GM23248 (cell line): Measurements from ENCODE around the gene CNP. TPM values are rescaled to one million over a fixed set of nuclear protein-coding genes. Genes with fewer than 3 reads are reported as not detected.

Experiments used
- DNase-seq: peaks from one replicate; pipeline ENCODE4 v3.0.0-alpha.2; 2015
- H2AFZ ChIP-seq: fragments of 200-600 bp; sonication (generic); 2 replicates; pipeline ENCODE4 v1.6.1; 2016; ENCODE audit warnings: antibody characterized with exemption
- H3F3A ChIP-seq: fragments of 200-600 bp; sonication (generic); 2 replicates; pipeline ENCODE4 v1.6.1; 2016; ENCODE audit warnings: mild to moderate bottlenecking, antibody characterized with exemption, mixed run types; ENCODE audit not compliant: insufficient read depth
- H3K27ac ChIP-seq: fragments of 200-600 bp; sonication (generic); 2 replicates; pipeline ENCODE4 v1.5.1; 2016; ENCODE audit warnings: mild to moderate bottlenecking
- H3K27me3 ChIP-seq: fragments of 200-600 bp; sonication (generic); replicated peaks from 2 replicates; pipeline ENCODE4 v1.6.1; 2016; ENCODE audit warnings: mild to moderate bottlenecking; ENCODE audit not compliant: insufficient read depth
- H3K36me3 ChIP-seq: fragments of 200-600 bp; sonication (generic); 2 replicates; pipeline ENCODE4 v1.6.1; 2016; ENCODE audit warnings: low read depth, mild to moderate bottlenecking
- H3K4me1 ChIP-seq: fragments of 200-600 bp; sonication (generic); 2 replicates; pipeline ENCODE4 v1.6.1; 2016; ENCODE audit warnings: mild to moderate bottlenecking; ENCODE audit not compliant: insufficient read depth
- H3K4me2 ChIP-seq: fragments of 200-600 bp; sonication (generic); one replicate; pipeline ENCODE4 v1.6.1; 2016; ENCODE audit warnings: mild to moderate bottlenecking; ENCODE audit not compliant: unreplicated experiment
- H3K4me3 ChIP-seq: fragments of 200-600 bp; sonication (generic); 2 replicates; pipeline ENCODE4 v1.5.1; 2016; ENCODE audit warnings: mild to moderate bottlenecking
- H3K79me2 ChIP-seq: fragments of 200-600 bp; sonication (generic); 2 replicates; pipeline ENCODE4 v1.6.1; 2016; ENCODE audit warnings: mild to moderate bottlenecking; ENCODE audit not compliant: insufficient read depth
- H3K9ac ChIP-seq: fragments of 200-600 bp; sonication (generic); 2 replicates; pipeline ENCODE4 v1.6.1; 2016; ENCODE audit warnings: mild to moderate bottlenecking
- H3K9me2 ChIP-seq: fragments of 200-600 bp; sonication (generic); 2 replicates; pipeline ENCODE4 v1.6.1; 2016; ENCODE audit warnings: mixed run types, mild to moderate bottlenecking, moderate library complexity; ENCODE audit not compliant: insufficient read depth
- H3K9me3 ChIP-seq: fragments of 200-600 bp; sonication (generic); one replicate; pipeline ENCODE4 v1.6.1; 2017; ENCODE audit warnings: low read depth
- H4K20me1 ChIP-seq: fragments of 200-600 bp; sonication (generic); 2 replicates; pipeline ENCODE4 v1.6.0; 2016; ENCODE audit not compliant: insufficient read depth
- EZH2 ChIP-seq: fragments of 200-600 bp; sonication (generic); IDR thresholded peaks from 2 replicates; pipeline ENCODE4 v1.6.1; 2018; ENCODE audit warnings: antibody characterized with exemption, mild to moderate bottlenecking; ENCODE audit not compliant: insufficient read depth, poor library complexity, severe bottlenecking
- EZH2phosphoT487 ChIP-seq: fragments of 200-600 bp; sonication (generic); IDR thresholded peaks from 2 replicates; pipeline ENCODE4 v1.6.1; 2018; ENCODE audit warnings: antibody characterized with exemption, moderate library complexity, mild to moderate bottlenecking, low read depth; ENCODE audit not compliant: insufficient read depth
- WGBS, 2 experiments: methylation state at CpG; one replicate each; pipeline ENCODE4 v1.1.6; 2015 to 2017; ENCODE audit warnings: low lambda C conversion rate in 2 of 2, low coverage in 1 of 2; ENCODE audit errors: missing lambda C conversion rate in 2 of 2; 5-methylcytosine and 5-hydroxymethylcytosine counted together
- in situ Hi-C: fragments of 300-500 bp; cut with MboI; formaldehyde crosslinking; loops from 2 replicates; pipeline ENCODE4 v1.15.0; 2020
- polyA plus RNA-seq: library from polyadenylated mRNA; unstranded; fragments of >200 nt; fragmentation: Nextera tagmentation; extraction: Ambion mirVana; gene quantifications from 2 replicates; pipeline ENCODE4 v1.2.1, GENCODE V29; 2016
- total RNA-seq: library from RNA; depleted of rRNA; stranded (reverse); fragments of >200 nt; shearing (Covaris generic); gene quantifications from 2 replicates; pipeline ENCODE4 v1.2.3, GENCODE V29; 2014

CNP gene
- total and polyA plus RNA-seq, 2 experiments from 2014 or later: 58.3 to 103 TPM

GRCh38 chr17:42016411-42016831, 49.8 kb downstream of the CNP start:
- H2AFZ ChIP-seq: peak overlapping the region; percentile 77
- in situ Hi-C loops: no loop called here

GRCh38 chr17:42016941-42017865, 50.6 kb downstream of the CNP start, which contains the start of gene DNAJC7:
Gene DNAJC7 (minus strand): TSS chr17:42017439. CDS start chr17:42017416, 23 bp downstream.
- peak within 1 kb of the TSS; percentile 98 for H3K9ac ChIP-seq
- no peaks in the 10 kb centered on the region for H3K36me3 ChIP-seq
- no peaks in the 10 kb centered on the region for H3K27me3 ChIP-seq
- H3K4me1 ChIP-seq: peaks cover 31% of the 10 kb centered on the region
- peak within 1 kb of the TSS; percentile 77 for H2AFZ ChIP-seq
- peak within 1 kb of the TSS; percentile 84 for H3K27ac ChIP-seq
- DNase-seq: peak; percentile 97
- H3K9me3 ChIP-seq: no peaks in the 10 kb centered on the region
- H3K4me2 ChIP-seq: peak within 1 kb of the TSS; percentile 90
- peaks cover 6% of the 10 kb centered on the region; the same call in 1 of the 2 replicates for H3F3A ChIP-seq
- H3K4me3 ChIP-seq: peak within 1 kb of the TSS; percentile 95
- TF ChIP-seq EZH2phosphoT487: no peak
- TF ChIP-seq EZH2: no peak
- H3K9me2 ChIP-seq: no peaks in the 10 kb centered on the region
- no peaks in the 10 kb centered on the region for H4K20me1 ChIP-seq
- WGBS, 2 experiments: 0 to 1% methylated on average over 54 to 68 of the region's 70 CpGs
- in situ Hi-C loops: no loop called here
- H3K79me2 ChIP-seq: peaks cover 80% of the 10 kb centered on the region

More at GRCh38 chr17:42016411-42016831, 49.8 kb downstream of the CNP start:
- Histone ChIP-seq H3K4me2 (peak overlapping the region; percentile 90), H3K4me3 (peak overlapping the region; percentile 95), H3F3A (peaks cover 12% of the 10 kb centered on the region), H3K4me1 (peaks cover 34% of the 10 kb centered on the region), H3K9me2 (no peaks in the 10 kb centered on the region), H3K27ac (peak overlapping the region; percentile 84), H4K20me1 (no peaks in the 10 kb centered on the region), H3K79me2 (peaks cover 82% of the 10 kb centered on the region), H3K9ac (peak overlapping the region; percentile 98), H3K9me3 (no peaks in the 10 kb centered on the region), H3K27me3 (no peaks in the 10 kb centered on the region), H3K36me3 (no peaks in the 10 kb centered on the region)
- DNase-seq: peak; percentile 70
- TF ChIP-seq EZH2phosphoT487 (no peak), EZH2 (no peak)
- WGBS, 2 experiments: 5 to 6% methylated on average over 12 of the region's 12 CpGs

- Histone ChIP-seq H3F3A (peaks cover under 1% of the 10 kb centered on the region; the same call in 1 of the 2 replicates), H3K27ac (peak overlapping the region; percentile 84), H3K4me2 (peak overlapping the region; percentile 90), H3K4me1 (peaks cover 27% of the 10 kb centered on the region), H3K27me3 (no peaks in the 10 kb centered on the region), H3K9me3 (no peaks in the 10 kb centered on the region), H3K79me2 (peaks cover 74% of the 10 kb centered on the region), H4K20me1 (no peaks in the 10 kb centered on the region), H3K9me2 (no peaks in the 10 kb centered on the region), H3K36me3 (no peaks in the 10 kb centered on the region), H2AFZ (peak overlapping the region; percentile 77), H3K4me3 (peak overlapping the region; percentile 95), H3K9ac (peak overlapping the region; percentile 98)
- WGBS, 2 experiments: 12% methylated on average over 11 of the region's 11 CpGs
- DNase-seq: peak; percentile 74
- in situ Hi-C loops: no loop called here
- no peak for TF ChIP-seq EZH2phosphoT487
- no peak for TF ChIP-seq EZH2
Observed at GRCh38 chr17:42017866-42018200, 51.2 kb downstream of the CNP start.

- Histone ChIP-seq H3K9me3 (no peaks in the 10 kb centered on the region), H3K4me3 (peak overlapping the region; percentile 95), H3K27me3 (no peaks in the 10 kb centered on the region), H3F3A (peaks cover 6% of the 10 kb centered on the region; the same call in 1 of the 2 replicates), H3K79me2 (peaks cover 69% of the 10 kb centered on the region), H3K27ac (peak overlapping the region; percentile 84), H3K4me2 (peak overlapping the region; percentile 90), H3K9me2 (no peaks in the 10 kb centered on the region), H4K20me1 (no peaks in the 10 kb centered on the region), H3K4me1 (peaks cover 22% of the 10 kb centered on the region), H3K9ac (peak overlapping the region; percentile 98), H2AFZ (peak overlapping the region; percentile 77), H3K36me3 (no peaks in the 10 kb centered on the region)
- in situ Hi-C loops: no loop called here
- no peak for DNase-seq
- WGBS, 2 experiments: 89 to 91% methylated on average over 3 of the region's 3 CpGs
- TF ChIP-seq EZH2 (no peak), EZH2phosphoT487 (no peak)
Observed at GRCh38 chr17:42018339-42018738, 51.7 kb downstream of the CNP start.
